Muscle layer of duodenum (tissue), 2 donors: ENCODE data around the gene XYLT2.
"Not testable (repeated sequence)": the region's sequence is repeated elsewhere in the genome, so short reads cannot be mapped to it uniquely, and the experiment has no call there.

Experiments used
- H3K27ac ChIP-seq: one replicate; pipeline ENCODE4 v1.7.0; 2013; ENCODE audit warnings: mild to moderate bottlenecking, low read length
- H3K27me3 ChIP-seq: one replicate; pipeline ENCODE4 v1.7.0; 2013; ENCODE audit warnings: low read depth, mild to moderate bottlenecking, control low read depth, low read length
- H3K36me3 ChIP-seq, 2 donors: one replicate each; pipeline ENCODE4 v1.7.0; 2013; ENCODE audit warnings: low read length in 2 of 2, control low read depth in 1 of 2, mild to moderate bottlenecking in 1 of 2; ENCODE audit not compliant: insufficient read depth in 2 of 2, control insufficient read depth in 1 of 2
- H3K4me1 ChIP-seq, 2 donors: one replicate each; pipeline ENCODE4 v1.7.0; 2013; ENCODE audit warnings: low read length in 2 of 2, mild to moderate bottlenecking in 2 of 2, control low read depth in 1 of 2, moderate library complexity in 1 of 2; ENCODE audit not compliant: insufficient read depth in 2 of 2, control insufficient read depth in 1 of 2
- H3K4me3 ChIP-seq, 2 donors: one replicate each; pipeline ENCODE4 v1.7.0; 2013; ENCODE audit warnings: low read length in 2 of 2, low read depth in 1 of 2, mild to moderate bottlenecking in 1 of 2
- H3K9me3 ChIP-seq, 2 donors: one replicate each; pipeline ENCODE4 v1.7.0; 2013; ENCODE audit warnings: low read length in 2 of 2, control low read depth in 1 of 2, mild to moderate bottlenecking in 1 of 2; ENCODE audit not compliant: control insufficient read depth in 1 of 2
- donor health status: healthy.

The XYLT2 gene

GRCh38 chr17:50310455-50311111 lies 35.3 kb upstream of the XYLT2 start:
- no peaks in the 10 kb centered on the region for H3K9me3 ChIP-seq
- H3K36me3 ChIP-seq: no peaks in the 10 kb centered on the region
- H3K27ac ChIP-seq: no peak overlapping the region
- H3K4me1 ChIP-seq: no peaks in the 10 kb centered on the region
- H3K4me3 ChIP-seq: no peak overlapping the region
- no peaks in the 10 kb centered on the region for H3K27me3 ChIP-seq

- no peaks in the 10 kb centered on the region for H3K4me1 ChIP-seq
- no peak overlapping the region for H3K27ac ChIP-seq
- H3K4me3 ChIP-seq: no peak overlapping the region
- H3K9me3 ChIP-seq: no peaks in the 10 kb centered on the region
- no peaks in the 10 kb centered on the region for H3K27me3 ChIP-seq
- H3K36me3 ChIP-seq: no peaks in the 10 kb centered on the region
These were observed 34.8 kb upstream of the XYLT2 start for GRCh38 chr17:50311112-50311460.

- Histone ChIP-seq H3K27me3 (no peaks in the 10 kb centered on the region), H3K9me3 (no peaks in the 10 kb centered on the region), H3K27ac (no peak overlapping the region), H3K4me3 (no peak overlapping the region), H3K4me1 (no peaks in the 10 kb centered on the region), H3K36me3 (no peaks in the 10 kb centered on the region)
These were observed 34.4 kb upstream of the XYLT2 start for GRCh38 chr17:50311483-50311882.

- H3K27ac ChIP-seq: no peak overlapping the region
- H3K9me3 ChIP-seq: no peaks in the 10 kb centered on the region
- H3K4me1 ChIP-seq: no peaks in the 10 kb centered on the region
- H3K36me3 ChIP-seq: no peaks in the 10 kb centered on the region
- no peak overlapping the region for H3K4me3 ChIP-seq
- H3K27me3 ChIP-seq: no peaks in the 10 kb centered on the region
These were observed 33.6 kb upstream of the XYLT2 start for GRCh38 chr17:50312308-50312707.

GRCh38 chr17:50314456-50315011 lies 31.4 kb upstream of the XYLT2 start:
- Histone ChIP-seq H3K27ac (no peak overlapping the region), H3K36me3 (no peaks in the 10 kb centered on the region), H3K4me1 (peaks cover 0 to 8% of the 10 kb centered on the region in 2 donors), H3K4me3 (no peak overlapping the region), H3K9me3 (no peaks in the 10 kb centered on the region), H3K27me3 (no peaks in the 10 kb centered on the region)

GRCh38 chr17:50316016-50316587 lies 29.8 kb upstream of the XYLT2 start:
- Histone ChIP-seq H3K4me1 (peaks cover 0 to 8% of the 10 kb centered on the region in 2 donors), H3K4me3 (no peak overlapping the region), H3K27ac (no peak overlapping the region), H3K36me3 (no peaks in the 10 kb centered on the region), H3K27me3 (no peaks in the 10 kb centered on the region), H3K9me3 (no peaks in the 10 kb centered on the region)

- H3K9me3 ChIP-seq, H3K4me1 ChIP-seq, H3K36me3 ChIP-seq, H3K4me3 ChIP-seq, H3K27ac ChIP-seq, H3K27me3 ChIP-seq: not testable (repeated sequence)
These were observed 29.3 kb upstream of the XYLT2 start for GRCh38 chr17:50316660-50317059.

- Histone ChIP-seq H3K36me3 (no peaks in the 10 kb centered on the region), H3K4me1 (peaks cover 0 to 8% of the 10 kb centered on the region in 2 donors), H3K4me3 (no peak overlapping the region), H3K27ac (no peak overlapping the region), H3K9me3 (no peaks in the 10 kb centered on the region), H3K27me3 (no peaks in the 10 kb centered on the region)
These were observed 28.8 kb upstream of the XYLT2 start for GRCh38 chr17:50317121-50317520.

- H3K36me3 ChIP-seq: no peaks in the 10 kb centered on the region
- H3K4me3 ChIP-seq: no peak overlapping the region
- H3K27ac ChIP-seq: no peak overlapping the region
- H3K9me3 ChIP-seq: no peaks in the 10 kb centered on the region
- H3K4me1 ChIP-seq: peaks cover 0 to 8% of the 10 kb centered on the region in 2 donors
- no peaks in the 10 kb centered on the region for H3K27me3 ChIP-seq
These were observed 27.2 kb upstream of the XYLT2 start for GRCh38 chr17:50318501-50319285.

GRCh38 chr17:50319306-50320004 lies 26.5 kb upstream of the XYLT2 start:
- Histone ChIP-seq H3K9me3 (no peaks in the 10 kb centered on the region), H3K36me3 (no peaks in the 10 kb centered on the region), H3K27me3 (no peaks in the 10 kb centered on the region), H3K4me1 (peaks cover 0 to 8% of the 10 kb centered on the region in 2 donors), H3K4me3 (no peak overlapping the region), H3K27ac (no peak overlapping the region)

GRCh38 chr17:50322271-50322670 lies 23.7 kb upstream of the XYLT2 start:
- Histone ChIP-seq H3K4me1 (peaks cover 0 to 8% of the 10 kb centered on the region in 2 donors), H3K36me3 (no peaks in the 10 kb centered on the region), H3K27ac (no peak overlapping the region), H3K9me3 (no peaks in the 10 kb centered on the region), H3K27me3 (no peaks in the 10 kb centered on the region), H3K4me3 (no peak overlapping the region)
